NCI-H2107 treated with DMSO at 0.1 percent for 48 hours (cell line): Measurements from ENCODE around the gene KIFAP3.
A peak's percentile ranks its signal among the peaks of the same experiment; 100 is the strongest.
"Not testable (repeated sequence)": the region's sequence is repeated elsewhere in the genome, so short reads cannot be mapped to it uniquely, and the experiment has no call there.

Source experiments
- DNase-seq: peaks from one replicate; lab custom pipeline; 2025; ENCODE audit not compliant: unreplicated experiment; lab: John Stamatoyannopoulos, UW

Gene KIFAP3

GRCh38 chr1:169925505-169926482 is 148.7 kb downstream of the KIFAP3 start:
- peak; percentile 58 for DNase-seq

DNA sequence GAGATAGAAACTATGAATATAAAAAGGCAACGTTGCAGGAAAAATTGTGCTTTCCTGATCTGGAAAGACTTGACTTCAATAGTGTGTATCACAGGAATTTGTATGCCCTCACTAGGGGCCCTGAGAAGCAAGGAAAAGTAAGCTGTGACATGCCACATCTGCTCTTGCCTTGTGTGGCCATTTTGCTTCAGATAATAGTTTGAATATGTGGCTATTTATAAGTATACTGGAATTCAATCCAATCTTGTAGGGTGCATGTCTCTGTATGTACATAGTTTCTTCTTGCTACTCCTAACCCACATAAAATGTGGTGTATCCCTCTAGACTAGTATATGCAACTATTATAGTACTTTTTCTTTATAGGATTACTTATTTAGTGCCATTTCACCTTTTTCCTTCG is 149.7 kb downstream of the KIFAP3 start:
- DNase-seq: no peak

DNA sequence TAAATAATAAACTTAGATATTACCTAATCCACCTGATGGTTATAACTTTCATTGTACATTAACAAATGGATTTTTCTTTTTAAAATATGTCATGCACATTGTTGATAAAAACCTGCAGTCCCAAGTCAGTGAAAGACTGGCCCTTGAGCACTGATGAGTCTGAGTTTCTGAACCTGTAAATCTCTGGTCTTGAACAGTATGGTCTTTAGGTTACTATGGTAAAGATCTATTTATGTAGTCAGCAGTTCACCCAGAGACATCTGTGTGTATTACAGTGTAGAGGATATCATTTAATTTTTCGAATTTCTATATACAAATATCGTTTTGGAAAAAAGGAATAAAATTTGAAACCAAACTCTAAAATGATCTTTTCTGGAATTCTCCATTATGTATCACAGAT is 150.4 kb downstream of the KIFAP3 start:
- DNase-seq: no peak

DNA sequence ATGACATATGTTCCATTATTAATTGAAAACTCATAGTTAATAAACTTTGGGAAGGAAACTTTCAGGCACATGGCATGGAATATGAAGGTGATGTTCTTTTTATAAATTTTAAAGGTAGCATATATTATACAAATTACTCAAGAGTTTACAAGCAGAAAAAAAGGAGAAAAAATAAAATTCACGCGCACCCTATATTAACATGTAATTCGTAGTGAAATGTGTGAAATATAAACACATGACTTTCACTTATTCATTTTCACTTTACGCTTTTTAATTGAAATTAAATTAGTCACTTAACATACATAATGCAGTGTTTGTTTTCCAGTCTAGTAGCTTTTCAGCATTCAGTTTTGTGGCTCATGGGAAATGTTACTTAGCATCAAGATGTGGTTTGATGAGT is 153.4 kb downstream of the KIFAP3 start:
- no peak for DNase-seq

DNA sequence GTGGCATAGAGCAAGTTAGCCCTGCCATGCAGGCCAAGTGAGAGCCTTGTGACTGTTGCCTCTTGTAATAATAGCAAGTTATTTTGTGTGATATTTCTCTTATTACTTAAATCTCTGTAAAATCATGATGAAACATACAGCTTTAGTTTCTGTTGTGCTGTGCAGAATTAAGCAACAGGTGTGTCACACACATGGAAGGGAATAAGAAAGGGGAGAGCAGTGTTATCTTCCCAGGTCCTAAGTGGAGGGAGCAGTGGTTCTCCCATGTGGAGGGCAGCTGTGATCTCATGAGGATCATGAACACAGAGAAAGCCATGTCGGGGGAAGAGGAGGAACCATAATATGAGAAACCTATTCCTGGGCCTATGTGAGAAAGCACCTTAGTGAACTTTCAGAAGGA is 155.6 kb downstream of the KIFAP3 start:
- DNase-seq: no peak

DNA sequence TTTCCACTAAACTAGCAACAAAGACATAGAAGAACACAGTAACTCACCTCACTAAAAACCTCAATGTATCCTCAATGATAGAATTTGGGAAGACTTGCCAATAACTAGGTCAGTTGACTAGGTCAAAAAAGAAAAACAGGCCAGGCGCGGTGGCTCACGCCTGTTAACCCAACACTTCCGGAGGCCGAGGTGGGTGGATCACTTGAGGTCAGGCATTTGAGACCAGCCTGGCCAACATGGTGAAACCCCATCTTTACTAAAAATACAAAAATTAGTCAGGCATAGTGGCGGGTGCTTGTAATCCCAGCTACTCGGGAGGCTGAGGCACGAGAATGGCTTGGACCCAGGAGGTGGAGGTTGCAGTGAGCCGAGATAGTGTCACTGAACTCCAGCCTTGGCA is 156.3 kb downstream of the KIFAP3 start:
- DNase-seq: not testable (repeated sequence)

DNA sequence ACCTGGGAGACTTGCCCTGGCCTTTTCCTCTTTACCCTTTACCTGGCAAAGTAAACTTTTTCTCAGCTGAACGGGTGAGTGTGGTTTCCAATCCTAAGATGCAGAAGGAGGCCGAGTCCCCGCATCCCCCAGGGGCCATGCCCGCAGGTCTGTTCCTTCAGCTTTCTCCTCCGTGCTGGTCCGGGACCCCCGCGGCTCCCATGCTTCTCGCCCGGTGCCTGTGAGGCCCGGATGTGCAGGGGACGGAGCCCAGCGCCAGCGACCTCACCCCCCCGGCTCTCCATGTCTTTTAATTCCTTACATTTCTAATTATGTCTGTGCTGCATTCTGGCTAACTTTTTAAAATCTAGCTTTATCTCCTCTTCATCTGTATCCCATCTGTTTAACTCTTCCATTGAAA is 159.3 kb downstream of the KIFAP3 start:
- no peak for DNase-seq

GRCh38 chr1:169914531-169914930 is 160.0 kb downstream of the KIFAP3 start:
- DNase-seq: no peak

DNA sequence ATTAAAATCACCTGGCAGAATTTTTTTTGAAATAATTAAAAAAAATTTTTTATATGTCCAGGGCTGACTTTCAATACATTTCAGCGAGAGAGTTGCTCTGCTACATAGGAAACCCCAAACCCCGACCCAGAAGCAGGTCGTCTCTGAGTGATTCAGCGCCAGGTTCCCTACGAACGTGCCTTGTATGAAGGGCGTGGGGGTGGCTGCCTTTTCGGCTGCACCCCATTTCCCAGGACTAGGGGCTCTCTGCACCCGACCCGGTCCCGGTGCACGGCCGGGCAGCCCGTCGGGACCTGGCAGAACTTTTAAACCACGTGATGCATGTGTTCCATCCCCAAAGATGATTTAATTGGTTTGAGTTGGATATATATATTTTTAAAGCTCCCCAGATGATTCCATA is 165.0 kb downstream of the KIFAP3 start:
- DNase-seq: no peak

DNA sequence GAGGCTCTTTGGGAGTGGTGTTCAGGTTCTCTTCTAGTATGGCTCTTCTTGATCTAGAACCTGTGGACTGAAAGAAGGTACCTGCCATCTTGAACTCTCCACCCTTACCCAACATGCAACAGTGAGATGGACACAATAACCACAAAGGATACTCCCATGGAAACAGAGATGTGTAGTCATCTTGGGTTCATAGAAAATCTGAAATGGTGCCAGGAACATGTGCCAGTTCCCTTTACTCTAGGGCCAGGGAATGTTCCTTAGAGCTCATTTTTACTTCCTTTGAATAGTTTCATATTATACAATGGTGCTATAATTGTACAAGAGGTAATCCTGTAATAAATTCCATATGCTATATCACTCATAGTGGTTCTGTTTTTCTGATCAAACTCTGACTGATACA is 167.6 kb downstream of the KIFAP3 start:
- DNase-seq: no peak

GRCh38 chr1:169904834-169905233 is 169.7 kb downstream of the KIFAP3 start:
- no peak for DNase-seq

- no peak for DNase-seq
Measured at GRCh38 chr1:169902751-169903150, 171.7 kb downstream of the KIFAP3 start.

DNA sequence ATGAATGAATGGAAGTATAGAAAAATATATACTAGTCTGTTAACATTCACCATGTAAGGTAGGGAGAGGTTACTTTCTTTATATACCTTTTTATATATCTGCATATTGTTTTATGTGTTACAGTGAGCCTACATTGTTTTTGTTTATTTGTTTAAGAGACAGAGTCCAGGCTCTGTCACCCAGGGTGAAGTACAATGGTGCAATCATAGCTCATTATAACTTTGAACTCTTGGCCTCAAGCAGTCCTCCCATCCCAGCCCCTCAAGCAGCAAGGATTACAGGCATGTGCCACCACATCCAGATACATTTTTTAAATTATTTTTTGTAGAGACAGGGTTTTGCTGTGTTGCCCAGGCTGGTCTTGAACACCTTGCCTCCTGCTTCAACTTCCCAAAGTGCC is 173.4 kb downstream of the KIFAP3 start:
- DNase-seq: no peak

GRCh38 chr1:169900571-169900970 is 173.9 kb downstream of the KIFAP3 start:
- no peak for DNase-seq

GRCh38 chr1:169899519-169900217 is 174.8 kb downstream of the KIFAP3 start:
- no peak for DNase-seq

DNA sequence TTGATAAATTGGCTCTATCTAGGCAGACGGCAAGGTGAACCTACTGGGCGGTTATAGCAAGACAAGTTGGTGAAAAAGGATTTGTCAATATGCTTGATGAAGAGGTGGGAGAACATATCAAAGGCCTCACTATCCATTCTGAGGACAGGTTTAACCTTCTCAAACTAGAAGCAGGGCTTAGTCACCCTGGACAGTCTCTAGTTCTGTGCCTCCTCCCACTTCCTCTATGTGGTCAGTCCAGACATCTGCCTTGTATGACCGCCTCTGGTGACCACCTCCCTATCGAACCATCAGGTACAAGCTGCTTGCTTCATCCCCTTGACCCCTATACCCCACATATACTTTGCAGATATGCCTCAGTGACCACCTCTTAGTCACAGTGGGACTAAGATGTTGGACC is 178.5 kb downstream of the KIFAP3 start:
- DNase-seq: no peak

GRCh38 chr1:169894424-169895145 is 179.9 kb downstream of the KIFAP3 start:
- peak; percentile 51 for DNase-seq

- DNase-seq: peak; percentile 99
Measured at GRCh38 chr1:169893645-169894423, 180.7 kb downstream of the KIFAP3 start, which contains the start of gene SCYL3. Gene SCYL3 (minus strand): TSS chr1:169893896. CDS start chr1:169888840, 5,056 bp downstream.

DNA sequence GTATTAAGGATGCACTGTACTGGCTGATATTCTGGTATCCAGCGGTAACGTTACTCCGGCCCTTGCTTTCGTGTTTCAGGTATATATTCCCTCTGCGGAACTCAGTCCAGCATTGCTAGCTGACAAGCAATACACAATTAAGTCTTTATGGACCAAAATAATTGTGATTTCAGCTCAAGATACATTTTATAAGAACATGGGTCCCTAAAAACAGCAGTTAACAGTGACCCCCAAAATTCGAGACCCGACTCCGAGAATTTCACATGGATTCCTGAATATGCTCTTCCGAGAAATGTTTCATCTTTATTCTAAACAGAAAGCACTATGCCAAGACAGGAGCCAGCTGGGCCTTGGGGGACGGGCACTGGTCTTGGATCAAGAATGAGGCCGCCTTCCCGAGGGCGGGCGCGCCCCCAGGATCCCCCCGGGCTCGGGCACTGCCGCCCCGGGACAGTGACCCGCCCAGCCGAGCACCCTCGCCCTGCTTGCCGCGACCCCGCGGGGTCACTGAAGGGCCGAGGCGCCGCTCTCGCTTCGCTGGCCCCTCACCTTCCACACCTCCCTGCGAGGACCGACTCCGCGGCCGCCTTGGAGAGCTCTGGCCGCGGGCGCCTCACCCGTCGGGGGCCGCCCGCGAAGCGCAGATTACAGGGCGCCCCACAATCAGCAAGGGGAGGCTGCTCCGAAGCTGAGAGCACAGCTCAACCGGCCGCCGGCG is 181.4 kb downstream of the KIFAP3 start:
- DNase-seq: peak; percentile 22
